ENCODE data around the gene CCDC3. TPM values are rescaled to one million over a fixed set of nuclear protein-coding genes. Genes with fewer than 3 reads are reported as not detected.

CCDC3 gene
- total RNA-seq, 1 donor from 2014 or later, result 5.3 TPM

DNA sequence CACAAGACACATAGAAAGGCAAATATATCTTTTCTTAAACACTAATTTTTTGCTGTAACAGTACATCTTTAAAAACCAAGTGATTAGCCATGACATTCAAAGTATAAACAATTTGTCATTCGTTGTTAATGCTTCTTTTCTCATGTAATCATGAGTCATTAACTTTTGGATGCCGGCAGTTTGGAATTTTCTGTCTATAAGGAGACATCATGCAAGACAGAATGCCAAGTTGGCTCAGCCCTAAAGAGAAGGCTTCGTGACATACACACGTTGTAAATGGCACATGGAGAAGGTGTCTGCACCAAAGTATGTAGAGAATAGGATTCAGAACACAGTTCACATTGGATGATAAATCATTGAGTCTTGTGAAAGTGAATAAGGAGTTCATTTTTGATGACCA lies 35.9 kb downstream of the CCDC3 start:
- no peak for DNase-seq (ENCODE audit: low spot score)
- no peak for ATAC-seq

DNA sequence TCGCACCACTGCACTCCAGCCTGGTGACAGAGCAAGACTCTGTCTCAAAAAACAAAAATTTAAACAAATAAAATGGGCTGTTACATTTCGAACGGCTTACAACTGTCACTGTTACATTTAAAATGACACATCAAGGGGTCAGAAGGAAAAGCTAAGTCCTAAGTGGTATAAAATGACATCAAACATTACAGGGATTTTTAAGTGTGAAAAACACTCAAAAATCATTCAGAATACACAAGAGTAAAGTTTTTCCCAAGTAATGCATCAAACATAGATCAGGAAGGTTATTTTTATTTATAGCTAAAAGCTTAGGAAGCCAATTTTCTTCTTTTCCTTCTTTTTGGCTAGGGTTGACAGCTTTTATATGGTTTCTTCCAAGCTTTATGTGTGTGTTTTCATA lies 39.0 kb downstream of the CCDC3 start:
- DNase-seq (ENCODE audit: low spot score) (no peak), ATAC-seq (no peak)

- DNase-seq (ENCODE audit: low spot score), result no peak
- ATAC-seq, result no peak
Observed at GRCh38 chr10:12961416-12962205, 39.9 kb downstream of the CCDC3 start.

DNA sequence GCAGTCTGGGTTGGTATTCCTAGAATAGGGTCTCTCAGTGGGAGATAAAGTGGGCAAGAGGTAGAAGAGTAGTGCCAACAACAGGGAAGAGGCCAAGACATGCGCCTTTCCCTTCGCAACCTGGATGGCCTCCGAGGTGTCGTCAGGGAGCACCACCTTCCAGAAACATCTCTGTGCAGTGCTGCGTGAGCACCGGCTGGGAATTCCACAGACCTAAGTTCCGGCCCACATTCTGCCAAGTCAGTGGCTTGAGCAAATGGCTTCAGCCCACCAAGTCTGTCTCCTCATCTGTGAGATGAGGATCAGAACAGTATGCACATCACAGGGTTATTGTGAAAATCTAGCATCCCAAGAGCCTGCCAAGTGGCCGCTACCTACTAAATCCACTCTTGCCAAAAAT lies 40.6 kb downstream of the CCDC3 start:
- ATAC-seq (no peak), DNase-seq (ENCODE audit: low spot score) (no peak)

DNA sequence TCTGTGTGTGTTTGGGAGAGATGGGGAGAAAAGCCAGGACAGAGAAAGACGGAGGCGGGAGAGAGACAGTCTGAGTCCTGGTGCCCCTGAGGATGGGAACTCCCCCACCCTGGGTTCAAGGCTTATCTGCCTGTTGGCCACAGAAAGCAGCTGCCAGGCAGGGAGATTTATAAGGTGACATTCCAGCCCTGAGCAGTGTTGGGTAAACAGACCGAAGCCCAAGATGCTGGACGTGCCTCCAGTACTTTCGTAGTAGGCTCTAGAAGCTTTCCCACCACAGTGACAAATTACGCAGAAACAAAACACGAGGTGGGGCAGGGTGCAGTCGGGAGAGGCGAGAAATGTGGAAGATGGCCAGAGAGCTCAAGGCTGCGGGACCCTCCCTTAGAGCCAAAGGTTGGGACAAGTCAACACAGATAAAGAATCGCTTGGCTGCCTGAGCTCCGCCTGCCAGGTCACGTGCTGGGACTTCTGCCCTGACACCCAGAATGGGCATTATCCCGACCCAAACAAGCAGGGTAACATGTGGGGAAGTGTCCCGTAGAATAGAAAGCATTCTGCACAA lies 41.1 kb downstream of the CCDC3 start:
- DNase-seq (ENCODE audit: low spot score), result peak; percentile 85
- peak; percentile 93 for ATAC-seq

DNA sequence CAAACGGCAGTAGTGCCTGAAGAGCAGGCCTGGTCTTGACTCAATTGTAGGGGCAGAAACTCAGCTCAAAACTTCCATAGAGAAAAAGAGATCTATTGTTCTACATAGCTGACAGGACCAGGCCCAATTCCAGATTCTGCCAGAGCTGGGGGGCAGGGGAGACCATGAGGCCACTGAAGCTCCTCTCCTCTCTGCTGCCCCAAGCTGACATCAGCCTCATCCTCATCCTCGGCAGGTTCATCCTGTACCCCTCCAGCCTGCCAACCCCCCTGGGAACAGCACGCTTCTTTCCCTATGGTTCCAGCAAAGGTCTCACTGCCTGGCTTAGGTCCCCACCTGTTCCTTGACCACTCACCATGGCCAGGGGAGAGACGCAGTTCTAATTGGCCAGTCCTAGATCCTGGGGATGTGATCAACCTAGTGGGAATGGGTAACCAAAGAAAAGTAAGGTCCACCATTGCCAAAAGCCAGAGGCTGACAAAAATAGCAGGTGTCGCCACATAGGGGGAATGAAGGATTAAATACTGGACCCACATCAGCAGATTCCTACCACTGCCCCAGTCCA lies 42.9 kb downstream of the CCDC3 start:
- ATAC-seq (no peak), DNase-seq (ENCODE audit: low spot score) (no peak)

GRCh38 chr10:12957081-12957480 lies 44.4 kb downstream of the CCDC3 start:
- DNase-seq (ENCODE audit: low spot score), result no peak
- no peak for ATAC-seq

GRCh38 chr10:12954866-12955265 lies 46.6 kb downstream of the CCDC3 start:
- no peak for DNase-seq (ENCODE audit: low spot score)
- ATAC-seq, result no peak

DNA sequence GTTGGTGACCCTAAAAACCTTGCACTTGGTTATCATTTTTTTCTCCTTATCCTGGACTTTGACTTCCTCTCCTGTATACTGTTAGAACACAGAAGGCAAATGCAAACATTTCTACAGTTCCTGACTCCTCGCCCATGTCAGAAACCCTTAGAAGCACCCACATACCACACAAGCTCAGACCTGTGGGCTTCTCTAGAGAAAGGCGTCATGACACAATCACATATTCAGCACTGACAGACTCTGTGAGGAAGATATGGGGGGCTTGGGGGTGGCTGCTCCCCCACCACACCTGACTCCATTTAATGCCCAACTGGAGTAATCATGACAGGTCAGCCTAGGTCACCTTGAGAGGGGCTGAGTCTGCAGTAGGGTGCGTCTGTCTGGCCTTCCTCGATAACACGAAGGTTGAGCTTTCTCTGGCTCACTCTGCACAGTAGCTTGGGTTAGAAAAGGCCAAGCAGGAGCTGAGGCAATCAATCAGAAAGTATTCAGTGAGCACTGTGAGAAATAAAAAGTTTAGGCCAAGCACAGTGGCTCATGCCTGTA lies 50.9 kb downstream of the CCDC3 start:
- ATAC-seq (no peak), DNase-seq (ENCODE audit: low spot score) (no peak)

- DNase-seq (ENCODE audit: low spot score) (no peak), ATAC-seq (no peak)
Observed at GRCh38 chr10:12949248-12949647, 52.3 kb downstream of the CCDC3 start.

DNA sequence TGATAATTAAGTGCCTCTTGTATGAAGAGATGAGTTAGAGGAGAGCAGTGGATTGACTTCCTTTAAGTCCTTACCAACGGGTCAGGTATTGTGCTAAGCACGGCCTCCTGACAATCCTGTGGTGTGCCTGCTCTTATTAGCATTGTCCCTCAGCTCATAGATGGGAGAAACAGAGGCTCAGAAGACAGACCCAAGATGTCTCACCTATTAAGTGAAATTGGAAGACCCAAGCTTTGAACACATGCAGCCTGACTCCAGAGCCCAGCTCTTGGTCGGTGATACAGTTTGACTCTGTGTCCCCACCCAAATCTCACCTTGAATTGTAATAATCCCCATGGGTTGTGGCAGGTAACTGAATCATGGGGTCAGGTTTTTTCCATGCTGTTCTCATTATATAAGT lies 53.8 kb downstream of the CCDC3 start:
- ATAC-seq (no peak), DNase-seq (ENCODE audit: low spot score) (no peak)

GRCh38 chr10:12946372-12946771 lies 55.1 kb downstream of the CCDC3 start:
- ATAC-seq (no peak), DNase-seq (ENCODE audit: low spot score) (no peak)

- ATAC-seq, result no peak
- DNase-seq (ENCODE audit: low spot score), result no peak
Observed at GRCh38 chr10:12945690-12946359, 55.7 kb downstream of the CCDC3 start.

- no peak for DNase-seq (ENCODE audit: low spot score)
- ATAC-seq, result no peak
Observed at GRCh38 chr10:12944931-12945330, 56.6 kb downstream of the CCDC3 start.

DNA sequence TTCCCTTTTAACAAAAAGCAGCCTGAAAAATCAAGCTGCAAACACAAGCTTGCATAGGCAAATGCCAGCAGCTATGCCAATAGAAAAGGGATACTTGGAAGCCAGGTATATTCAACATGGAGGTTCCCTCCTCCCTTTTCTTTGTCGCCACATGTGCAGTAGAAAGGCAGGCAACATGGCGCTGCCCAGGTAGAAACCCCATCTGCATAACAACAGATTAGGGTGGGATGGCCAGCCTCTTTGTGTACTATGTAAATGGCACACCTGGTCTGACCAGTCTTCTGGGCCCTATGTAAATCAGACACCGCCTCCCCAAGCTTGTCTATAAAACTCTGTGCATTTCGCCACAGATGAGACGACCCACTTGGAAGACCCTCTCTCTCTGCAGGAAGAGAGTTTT lies 58.1 kb downstream of the CCDC3 start:
- ATAC-seq (no peak), DNase-seq (ENCODE audit: low spot score) (no peak)

GRCh38 chr10:12941966-12942365 lies 59.5 kb downstream of the CCDC3 start:
- ATAC-seq (no peak), DNase-seq (ENCODE audit: low spot score) (no peak)

- no peak for DNase-seq (ENCODE audit: low spot score)
- ATAC-seq, result no peak
Observed at GRCh38 chr10:12940791-12941190, 60.7 kb downstream of the CCDC3 start.

- ATAC-seq (no peak), DNase-seq (ENCODE audit: low spot score) (no peak)
Observed at GRCh38 chr10:12938271-12938670, 63.2 kb downstream of the CCDC3 start.

- DNase-seq (ENCODE audit: low spot score), result no peak
Observed at GRCh38 chr10:12937527-12937926, 64.0 kb downstream of the CCDC3 start.

DNA sequence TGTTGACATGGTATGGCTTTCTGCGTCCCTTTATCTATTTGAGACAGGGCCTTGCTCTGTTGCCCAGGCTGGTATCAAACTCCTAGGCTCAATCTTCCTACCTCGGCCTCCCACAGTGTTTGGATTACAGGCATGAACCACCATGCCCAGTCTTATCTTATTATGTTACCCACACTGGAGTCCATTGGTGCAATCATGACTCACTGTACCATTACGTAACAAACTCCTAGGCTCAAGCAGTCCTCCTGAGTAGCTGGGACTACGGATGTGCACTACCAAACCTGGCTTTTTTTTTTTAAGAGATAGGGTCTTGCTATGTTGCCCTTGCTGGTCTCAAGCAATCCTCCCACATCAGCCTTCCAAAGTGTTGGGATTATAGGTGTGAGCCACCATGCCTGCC lies 66.7 kb downstream of the CCDC3 start:
- DNase-seq (ENCODE audit: low spot score) (no peak), ATAC-seq (no peak)

More at GRCh38 chr10:12937527-12937926, 64.0 kb downstream of the CCDC3 start:
- no peak for ATAC-seq

- DNase-seq (ENCODE audit: low spot score) (no peak), ATAC-seq (no peak)
Observed at GRCh38 chr10:12929381-12929780, 72.1 kb downstream of the CCDC3 start.

GRCh38 chr10:12928571-12928970 lies 72.9 kb downstream of the CCDC3 start:
- ATAC-seq, result no peak
- no peak for DNase-seq (ENCODE audit: low spot score)

All from left lobe of liver (tissue), 2 donors.